Measurements from ENCODE around the gene TMEM53.

GRCh38 chr1:44689447-44689765 is 15.1 kb upstream of the TMEM53 start:
- no peak for TF ChIP-seq POLR2AphosphoS5 (IDR thresholded peaks at IDR 0.05; ENCODE audit: low read depth, low read length)
- TF ChIP-seq POLR2A (IDR thresholded peaks at IDR 0.05; ENCODE audit: control extremely low read depth in 1 of 2, low read depth in 2 of 2, low read length in 2 of 2), result no peak
- no peak for TF ChIP-seq PHF8 (conservative IDR thresholded peaks at IDR 0.05; ENCODE audit: low read depth, low read length)
- no peak for TF ChIP-seq CTCF (IDR thresholded peaks at IDR 0.05; ENCODE audit: control extremely low read depth in 1 of 3, insufficient read depth in 1 of 3, low read depth in 1 of 3, low read length in 3 of 3)
- no peak for TF ChIP-seq USF2 (IDR thresholded peaks at IDR 0.05; ENCODE audit: low read length)
- TF ChIP-seq HDAC2 (IDR thresholded peaks at IDR 0.05; ENCODE audit: borderline replicate concordance in 1 of 2, low read depth in 2 of 2, low read length in 2 of 2), result 0 out of 4 replicates have a peak, but pooled peaks of 1 of the 2 experiments have one; percentile 49
- no peak for TF ChIP-seq EP300 (IDR thresholded peaks at IDR 0.05; ENCODE audit: borderline replicate concordance in 1 of 2, low read depth in 2 of 2, low read length in 2 of 2)
- TF ChIP-seq EZH2 (IDR thresholded peaks at IDR 0.05; ENCODE audit: low read depth, low read length, severe bottlenecking), result no peak
- no peak for TF ChIP-seq HDAC6 (IDR thresholded peaks at IDR 0.05; ENCODE audit: low read depth, low read length)
- TF ChIP-seq CBX8 (IDR thresholded peaks at IDR 0.05; ENCODE audit: borderline replicate concordance, low read depth, low read length), result no peak
- no peak for TF ChIP-seq CEBPB (IDR thresholded peaks at IDR 0.05; ENCODE audit: low read depth, low read length)
- TF ChIP-seq BCL11A (IDR thresholded peaks at IDR 0.05; ENCODE audit: low read depth in 2 of 2, low read length in 2 of 2), result no peak

Measured in H1 (cell line).